ENCODE results near the gene DLG3.
"Not testable (repeated sequence)": the region's sequence is repeated elsewhere in the genome, so short reads cannot be mapped to it uniquely, and the experiment has no call there.

Gene DLG3

GRCh38 chrX:70498129-70498528 lies 53.5 kb downstream of the DLG3 start:
- Histone ChIP-seq H3K9me3 (ENCODE audit: control insufficient read depth, low read length) (peaks cover 2% of the 10 kb centered on the region), H3K4me3 (ENCODE audit: low read length) (no peak overlapping the region), H3K4me1 (ENCODE audit: control insufficient read depth, insufficient read depth, low read length) (no peaks in the 10 kb centered on the region), H3K9ac (ENCODE audit: low read length) (no peak overlapping the region), H3K27me3 (replicated peaks; ENCODE audit: control insufficient read depth, insufficient read depth, low read length) (peaks cover 10% of the 10 kb centered on the region), H3K36me3 (ENCODE audit: control insufficient read depth, insufficient read depth, low read length, severe bottlenecking) (peaks cover 2% of the 10 kb centered on the region)
- no peak for DNase-seq (ENCODE audit: low read depth)

- no peak overlapping the region for H3K9ac ChIP-seq (ENCODE audit: low read length)
- peaks cover 2% of the 10 kb centered on the region for H3K36me3 ChIP-seq (ENCODE audit: control insufficient read depth, insufficient read depth, low read length, severe bottlenecking)
- H3K4me1 ChIP-seq (ENCODE audit: control insufficient read depth, insufficient read depth, low read length): no peaks in the 10 kb centered on the region
- H3K4me3 ChIP-seq (ENCODE audit: low read length): no peak overlapping the region
- no peak for DNase-seq (ENCODE audit: low read depth)
- peaks cover 2% of the 10 kb centered on the region for H3K9me3 ChIP-seq (ENCODE audit: control insufficient read depth, low read length)
- H3K27me3 ChIP-seq (replicated peaks; ENCODE audit: control insufficient read depth, insufficient read depth, low read length): peaks cover 19% of the 10 kb centered on the region
Observed at GRCh38 chrX:70500826-70501225, 56.2 kb downstream of the DLG3 start.

GRCh38 chrX:70504772-70505450 lies 60.3 kb downstream of the DLG3 start:
- Histone ChIP-seq H3K9ac (ENCODE audit: low read length) (no peak overlapping the region), H3K36me3 (ENCODE audit: control insufficient read depth, insufficient read depth, low read length, severe bottlenecking) (peaks cover 2% of the 10 kb centered on the region), H3K9me3 (ENCODE audit: control insufficient read depth, low read length) (peaks cover 5% of the 10 kb centered on the region), H3K4me3 (ENCODE audit: low read length) (no peak overlapping the region), H3K27me3 (replicated peaks; ENCODE audit: control insufficient read depth, insufficient read depth, low read length) (peaks cover 33% of the 10 kb centered on the region), H3K4me1 (ENCODE audit: control insufficient read depth, insufficient read depth, low read length) (no peaks in the 10 kb centered on the region)
- DNase-seq (ENCODE audit: low read depth): no peak

GRCh38 chrX:70505451-70505841 lies 60.8 kb downstream of the DLG3 start:
- no peaks in the 10 kb centered on the region for H3K4me1 ChIP-seq (ENCODE audit: control insufficient read depth, insufficient read depth, low read length)
- H3K9me3 ChIP-seq (ENCODE audit: control insufficient read depth, low read length): peaks cover 5% of the 10 kb centered on the region
- H3K36me3 ChIP-seq (ENCODE audit: control insufficient read depth, insufficient read depth, low read length, severe bottlenecking): peaks cover 2% of the 10 kb centered on the region
- no peak for DNase-seq (ENCODE audit: low read depth)
- no peak overlapping the region for H3K9ac ChIP-seq (ENCODE audit: low read length)
- H3K4me3 ChIP-seq (ENCODE audit: low read length): no peak overlapping the region
- peaks cover 31% of the 10 kb centered on the region for H3K27me3 ChIP-seq (replicated peaks; ENCODE audit: control insufficient read depth, insufficient read depth, low read length)

GRCh38 chrX:70508296-70508911 lies 63.8 kb downstream of the DLG3 start:
- Histone ChIP-seq H3K9me3 (ENCODE audit: control insufficient read depth, low read length) (peaks cover 8% of the 10 kb centered on the region), H3K4me3 (ENCODE audit: low read length) (no peak overlapping the region), H3K27me3 (replicated peaks; ENCODE audit: control insufficient read depth, insufficient read depth, low read length) (peaks cover 30% of the 10 kb centered on the region), H3K4me1 (ENCODE audit: control insufficient read depth, insufficient read depth, low read length) (no peaks in the 10 kb centered on the region), H3K9ac (ENCODE audit: low read length) (no peak overlapping the region), H3K36me3 (ENCODE audit: control insufficient read depth, insufficient read depth, low read length, severe bottlenecking) (no peaks in the 10 kb centered on the region)
- no peak for DNase-seq (ENCODE audit: low read depth)

- Histone ChIP-seq H3K4me1 (ENCODE audit: control insufficient read depth, insufficient read depth, low read length) (no peaks in the 10 kb centered on the region), H3K9me3 (ENCODE audit: control insufficient read depth, low read length) (peaks cover 8% of the 10 kb centered on the region)
Observed at GRCh38 chrX:70509078-70509477, 64.4 kb downstream of the DLG3 start.

GRCh38 chrX:70515270-70515669 lies 70.6 kb downstream of the DLG3 start:
- H3K36me3 ChIP-seq (ENCODE audit: control insufficient read depth, insufficient read depth, low read length, severe bottlenecking); H3K27me3 ChIP-seq (replicated peaks; ENCODE audit: control insufficient read depth, insufficient read depth, low read length); H3K9ac ChIP-seq (ENCODE audit: low read length); H3K9me3 ChIP-seq (ENCODE audit: control insufficient read depth, low read length); DNase-seq (ENCODE audit: low read depth); H3K4me1 ChIP-seq (ENCODE audit: control insufficient read depth, insufficient read depth, low read length); H3K4me3 ChIP-seq (ENCODE audit: low read length): not testable (repeated sequence)

More at GRCh38 chrX:70509078-70509477, 64.4 kb downstream of the DLG3 start:
- H3K36me3 ChIP-seq (ENCODE audit: control insufficient read depth, insufficient read depth, low read length, severe bottlenecking): no peaks in the 10 kb centered on the region
- peaks cover 30% of the 10 kb centered on the region for H3K27me3 ChIP-seq (replicated peaks; ENCODE audit: control insufficient read depth, insufficient read depth, low read length)
- DNase-seq (ENCODE audit: low read depth): no peak
- no peak overlapping the region for H3K9ac ChIP-seq (ENCODE audit: low read length)
- no peak overlapping the region for H3K4me3 ChIP-seq (ENCODE audit: low read length)

- H3K9ac ChIP-seq (ENCODE audit: low read length); H3K27me3 ChIP-seq (replicated peaks; ENCODE audit: control insufficient read depth, insufficient read depth, low read length); H3K36me3 ChIP-seq (ENCODE audit: control insufficient read depth, insufficient read depth, low read length, severe bottlenecking); H3K4me3 ChIP-seq (ENCODE audit: low read length); DNase-seq (ENCODE audit: low read depth); H3K4me1 ChIP-seq (ENCODE audit: control insufficient read depth, insufficient read depth, low read length); H3K9me3 ChIP-seq (ENCODE audit: control insufficient read depth, low read length): not testable (repeated sequence)
Observed at GRCh38 chrX:70515692-70516091, 71.1 kb downstream of the DLG3 start.

- H3K36me3 ChIP-seq (ENCODE audit: control insufficient read depth, insufficient read depth, low read length, severe bottlenecking): no peaks in the 10 kb centered on the region
- no peak for DNase-seq (ENCODE audit: low read depth)
- H3K4me1 ChIP-seq (ENCODE audit: control insufficient read depth, insufficient read depth, low read length): no peaks in the 10 kb centered on the region
- H3K27me3 ChIP-seq (replicated peaks; ENCODE audit: control insufficient read depth, insufficient read depth, low read length): peaks cover 24% of the 10 kb centered on the region
- H3K4me3 ChIP-seq (ENCODE audit: low read length): no peak overlapping the region
- peaks cover 4% of the 10 kb centered on the region for H3K9me3 ChIP-seq (ENCODE audit: control insufficient read depth, low read length)
- no peak overlapping the region for H3K9ac ChIP-seq (ENCODE audit: low read length)
Observed at GRCh38 chrX:70525733-70526132, 81.1 kb downstream of the DLG3 start.

- no peak overlapping the region for H3K4me3 ChIP-seq (ENCODE audit: low read length)
- H3K9ac ChIP-seq (ENCODE audit: low read length): no peak overlapping the region
- DNase-seq (ENCODE audit: low read depth): no peak
- no peaks in the 10 kb centered on the region for H3K36me3 ChIP-seq (ENCODE audit: control insufficient read depth, insufficient read depth, low read length, severe bottlenecking)
- H3K27me3 ChIP-seq (replicated peaks; ENCODE audit: control insufficient read depth, insufficient read depth, low read length): peaks cover 37% of the 10 kb centered on the region
- peaks cover 4% of the 10 kb centered on the region for H3K9me3 ChIP-seq (ENCODE audit: control insufficient read depth, low read length)
- no peaks in the 10 kb centered on the region for H3K4me1 ChIP-seq (ENCODE audit: control insufficient read depth, insufficient read depth, low read length)
Observed at GRCh38 chrX:70527053-70527452, 82.4 kb downstream of the DLG3 start.

- H3K4me1 ChIP-seq (ENCODE audit: control insufficient read depth, insufficient read depth, low read length): no peaks in the 10 kb centered on the region
- no peak for DNase-seq (ENCODE audit: low read depth)
Observed at GRCh38 chrX:70527610-70528345, 83.1 kb downstream of the DLG3 start.

More at GRCh38 chrX:70527610-70528345, 83.1 kb downstream of the DLG3 start:
- Histone ChIP-seq H3K4me3 (ENCODE audit: low read length) (no peak overlapping the region), H3K9me3 (ENCODE audit: control insufficient read depth, low read length) (peaks cover 4% of the 10 kb centered on the region), H3K36me3 (ENCODE audit: control insufficient read depth, insufficient read depth, low read length, severe bottlenecking) (no peaks in the 10 kb centered on the region), H3K27me3 (replicated peaks; ENCODE audit: control insufficient read depth, insufficient read depth, low read length) (peaks cover 38% of the 10 kb centered on the region), H3K9ac (ENCODE audit: low read length) (no peak overlapping the region)
